Measurements from ENCODE around the gene C10orf105.

DNA sequence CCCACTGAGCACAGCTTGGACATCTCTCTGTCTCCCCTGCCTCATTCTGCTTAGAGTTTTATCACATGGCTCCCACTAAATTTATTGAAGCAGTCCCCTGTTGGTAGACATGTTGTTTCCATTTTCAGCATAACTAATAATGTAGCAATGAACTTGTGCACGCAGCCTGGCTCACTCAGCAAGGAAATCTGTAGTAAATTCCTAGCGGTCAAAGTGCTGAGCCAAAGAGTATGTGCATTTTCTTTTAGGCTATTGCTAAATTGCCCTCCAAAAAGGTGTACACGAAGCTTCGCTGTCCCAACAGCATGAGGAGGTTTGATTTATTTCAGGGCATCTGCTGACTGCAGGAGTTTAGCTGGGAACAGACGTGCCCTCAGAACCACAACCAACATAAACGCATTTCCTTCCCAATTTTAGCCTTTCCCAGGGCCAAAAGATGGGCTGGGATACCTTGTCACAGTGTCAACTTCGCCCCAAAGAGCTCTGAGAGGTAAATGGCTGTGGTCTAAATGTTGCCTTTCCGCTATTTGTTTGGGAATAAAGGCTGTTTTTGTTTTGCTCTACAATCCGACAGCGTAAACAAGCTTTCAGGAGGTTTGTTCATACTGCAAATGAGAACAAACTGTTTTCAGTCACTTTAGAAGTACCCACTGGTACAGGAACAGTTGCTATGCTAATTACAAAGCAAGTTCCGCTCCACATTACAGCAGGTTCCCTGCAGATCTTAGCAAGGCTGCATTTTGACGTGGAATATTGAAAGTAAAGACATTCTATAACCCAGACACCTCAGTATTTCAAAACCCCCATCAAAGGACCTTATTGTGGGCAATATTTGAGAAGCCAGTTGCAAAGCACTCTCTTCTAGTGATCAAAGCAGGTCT lies 37.0 kb upstream of the C10orf105 start:
- TF ChIP-seq ZNF76 (tag by site-specific recombination; IDR thresholded peaks at IDR 0.05; ENCODE audit: borderline replicate concordance, low read depth) (no peak), ZNF10 (tag by site-specific recombination; IDR thresholded peaks at IDR 0.05) (no peak), YY1 (tag by site-specific recombination; IDR thresholded peaks at IDR 0.05) (no peak)
- TF ChIP-seq, protein P1, sequence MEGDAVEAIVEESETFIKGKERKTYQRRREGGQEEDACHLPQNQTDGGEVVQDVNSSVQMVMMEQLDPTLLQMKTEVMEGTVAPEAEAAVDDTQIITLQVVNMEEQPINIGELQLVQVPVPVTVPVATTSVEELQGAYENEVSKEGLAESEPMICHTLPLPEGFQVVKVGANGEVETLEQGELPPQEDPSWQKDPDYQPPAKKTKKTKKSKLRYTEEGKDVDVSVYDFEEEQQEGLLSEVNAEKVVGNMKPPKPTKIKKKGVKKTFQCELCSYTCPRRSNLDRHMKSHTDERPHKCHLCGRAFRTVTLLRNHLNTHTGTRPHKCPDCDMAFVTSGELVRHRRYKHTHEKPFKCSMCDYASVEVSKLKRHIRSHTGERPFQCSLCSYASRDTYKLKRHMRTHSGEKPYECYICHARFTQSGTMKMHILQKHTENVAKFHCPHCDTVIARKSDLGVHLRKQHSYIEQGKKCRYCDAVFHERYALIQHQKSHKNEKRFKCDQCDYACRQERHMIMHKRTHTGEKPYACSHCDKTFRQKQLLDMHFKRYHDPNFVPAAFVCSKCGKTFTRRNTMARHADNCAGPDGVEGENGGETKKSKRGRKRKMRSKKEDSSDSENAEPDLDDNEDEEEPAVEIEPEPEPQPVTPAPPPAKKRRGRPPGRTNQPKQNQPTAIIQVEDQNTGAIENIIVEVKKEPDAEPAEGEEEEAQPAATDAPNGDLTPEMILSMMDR (tag by site-specific recombination; IDR thresholded peaks at IDR 0.05) = no peak
